VCaP (cell line): ENCODE results near the gene RGL3.
"Not testable (repeated sequence)": the region's sequence is repeated elsewhere in the genome, so short reads cannot be mapped to it uniquely, and the experiment has no call there.

Source experiments
- H3K27ac ChIP-seq: fragments of 450-650 bp; 2 replicates; pipeline ENCODE4 v1.5.1; 2017
- TF ChIP-seq, protein P1 (sequence below): fragments of 450-650 bp; conservative IDR thresholded peaks from 2 replicates; pipeline ENCODE4 v1.5.1; 2017; ENCODE audit warnings: mild to moderate bottlenecking, moderate library complexity

Gene RGL3

DNA sequence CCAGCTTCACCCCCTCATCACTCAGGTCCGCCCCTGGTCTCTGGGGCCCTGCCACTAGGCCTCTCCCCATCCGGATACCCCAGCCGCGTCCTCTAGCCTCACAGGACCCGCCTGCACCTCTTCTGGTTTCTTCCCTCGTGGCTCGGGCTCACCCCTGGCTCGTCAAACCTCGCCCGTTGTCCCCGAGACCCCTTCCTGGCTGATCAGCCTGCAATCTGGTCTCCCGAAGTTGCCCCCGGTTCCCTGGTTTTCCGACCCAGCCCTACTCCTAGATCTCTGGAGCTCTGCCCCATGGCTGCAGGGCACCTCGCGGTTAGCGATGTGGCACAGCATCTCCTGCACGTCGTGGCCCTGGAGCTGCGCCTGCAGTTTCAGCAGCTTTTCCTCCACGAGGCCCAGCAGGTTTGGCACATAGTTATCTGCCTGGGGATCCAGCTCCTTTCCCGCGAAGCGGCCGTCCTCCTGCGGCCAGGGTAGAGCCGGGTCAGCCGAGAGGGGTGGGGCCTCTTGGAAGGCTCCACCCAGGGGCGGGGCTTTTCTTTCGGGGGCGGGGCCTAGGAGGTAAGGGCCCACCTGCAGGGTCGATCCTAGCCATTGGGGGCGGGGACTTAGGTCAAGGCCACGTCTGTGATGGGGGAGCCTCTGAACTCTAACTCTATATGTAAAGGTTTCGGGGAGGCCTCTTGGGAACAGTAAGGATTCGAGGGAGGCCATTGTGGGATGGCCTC lies 2.4 kb upstream of the RGL3 start:
- H3K27ac ChIP-seq: no peak overlapping the region
- TF ChIP-seq, protein P1, sequence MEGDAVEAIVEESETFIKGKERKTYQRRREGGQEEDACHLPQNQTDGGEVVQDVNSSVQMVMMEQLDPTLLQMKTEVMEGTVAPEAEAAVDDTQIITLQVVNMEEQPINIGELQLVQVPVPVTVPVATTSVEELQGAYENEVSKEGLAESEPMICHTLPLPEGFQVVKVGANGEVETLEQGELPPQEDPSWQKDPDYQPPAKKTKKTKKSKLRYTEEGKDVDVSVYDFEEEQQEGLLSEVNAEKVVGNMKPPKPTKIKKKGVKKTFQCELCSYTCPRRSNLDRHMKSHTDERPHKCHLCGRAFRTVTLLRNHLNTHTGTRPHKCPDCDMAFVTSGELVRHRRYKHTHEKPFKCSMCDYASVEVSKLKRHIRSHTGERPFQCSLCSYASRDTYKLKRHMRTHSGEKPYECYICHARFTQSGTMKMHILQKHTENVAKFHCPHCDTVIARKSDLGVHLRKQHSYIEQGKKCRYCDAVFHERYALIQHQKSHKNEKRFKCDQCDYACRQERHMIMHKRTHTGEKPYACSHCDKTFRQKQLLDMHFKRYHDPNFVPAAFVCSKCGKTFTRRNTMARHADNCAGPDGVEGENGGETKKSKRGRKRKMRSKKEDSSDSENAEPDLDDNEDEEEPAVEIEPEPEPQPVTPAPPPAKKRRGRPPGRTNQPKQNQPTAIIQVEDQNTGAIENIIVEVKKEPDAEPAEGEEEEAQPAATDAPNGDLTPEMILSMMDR: no peak

DNA sequence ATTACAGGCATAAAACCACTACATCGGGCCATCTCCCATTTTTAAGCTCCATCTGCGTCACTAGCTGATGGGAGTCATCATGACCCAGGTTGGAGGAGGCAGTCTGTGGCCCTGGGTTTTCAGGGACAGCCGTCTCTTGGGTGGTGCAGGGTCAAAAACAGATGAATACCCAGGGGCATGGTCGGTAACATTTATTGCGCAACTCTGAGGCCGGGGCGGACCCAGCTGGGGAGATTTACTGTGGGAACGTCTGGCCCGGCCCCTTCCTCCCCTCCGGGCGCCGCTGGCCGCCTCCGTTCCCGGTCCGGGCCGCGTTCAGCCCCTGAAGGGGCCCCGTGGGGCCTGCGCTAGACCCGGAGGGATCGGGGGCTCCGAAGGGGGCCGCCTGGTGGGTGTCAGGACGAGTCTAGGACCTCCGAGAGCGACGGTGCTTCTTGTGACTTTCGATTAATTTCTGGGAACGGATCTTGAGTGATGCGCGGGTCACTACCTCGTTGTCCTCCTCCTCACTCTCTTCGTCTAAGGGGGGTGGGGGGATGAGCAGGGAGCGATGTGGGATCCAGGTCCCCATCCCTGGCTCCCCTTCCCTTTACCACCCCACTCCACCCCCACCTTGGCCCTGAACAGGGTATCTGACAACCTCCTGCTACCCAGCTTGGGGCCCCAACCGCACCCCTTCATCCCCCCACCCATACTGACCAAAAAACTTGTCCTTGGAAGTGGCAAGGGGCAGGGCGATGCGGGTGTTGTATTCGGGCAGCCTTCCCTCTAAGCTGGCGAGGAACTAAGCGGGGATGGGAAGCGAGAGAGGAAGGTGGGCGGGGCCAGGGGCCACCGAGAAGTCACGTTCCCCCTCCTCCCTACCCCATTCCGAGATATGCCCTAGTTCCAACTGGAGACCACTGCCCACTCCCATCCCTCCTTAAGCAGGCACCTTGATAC lies 1.6 kb upstream of the RGL3 start:
- no peak overlapping the region for H3K27ac ChIP-seq
- TF ChIP-seq, protein P1: no peak

DNA sequence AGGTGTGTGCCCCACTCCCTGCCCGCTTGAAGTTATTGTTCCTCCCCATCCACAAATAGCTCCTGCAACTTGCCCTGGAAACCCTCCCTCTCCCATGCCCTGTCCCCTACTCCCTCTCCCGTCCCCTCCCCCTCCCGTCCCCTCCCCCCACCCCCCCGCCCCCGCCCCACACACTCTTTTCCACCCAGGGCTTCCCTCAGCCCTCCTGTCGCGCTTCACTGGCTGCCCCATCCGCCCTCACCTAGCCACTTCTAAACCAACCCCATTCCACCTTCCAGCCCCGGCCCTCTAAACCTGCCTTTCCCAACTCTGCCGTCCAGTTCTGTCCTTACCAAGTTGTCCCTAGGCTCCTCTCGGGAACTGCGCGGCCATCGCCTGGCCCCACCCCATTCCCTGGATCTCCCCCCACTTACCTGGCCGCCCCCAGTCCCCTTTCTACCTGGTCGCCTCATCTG lies 993 bp downstream of the RGL3 start:
- TF ChIP-seq, protein P1: no peak
- peak overlapping the region; percentile 79 for H3K27ac ChIP-seq

DNA sequence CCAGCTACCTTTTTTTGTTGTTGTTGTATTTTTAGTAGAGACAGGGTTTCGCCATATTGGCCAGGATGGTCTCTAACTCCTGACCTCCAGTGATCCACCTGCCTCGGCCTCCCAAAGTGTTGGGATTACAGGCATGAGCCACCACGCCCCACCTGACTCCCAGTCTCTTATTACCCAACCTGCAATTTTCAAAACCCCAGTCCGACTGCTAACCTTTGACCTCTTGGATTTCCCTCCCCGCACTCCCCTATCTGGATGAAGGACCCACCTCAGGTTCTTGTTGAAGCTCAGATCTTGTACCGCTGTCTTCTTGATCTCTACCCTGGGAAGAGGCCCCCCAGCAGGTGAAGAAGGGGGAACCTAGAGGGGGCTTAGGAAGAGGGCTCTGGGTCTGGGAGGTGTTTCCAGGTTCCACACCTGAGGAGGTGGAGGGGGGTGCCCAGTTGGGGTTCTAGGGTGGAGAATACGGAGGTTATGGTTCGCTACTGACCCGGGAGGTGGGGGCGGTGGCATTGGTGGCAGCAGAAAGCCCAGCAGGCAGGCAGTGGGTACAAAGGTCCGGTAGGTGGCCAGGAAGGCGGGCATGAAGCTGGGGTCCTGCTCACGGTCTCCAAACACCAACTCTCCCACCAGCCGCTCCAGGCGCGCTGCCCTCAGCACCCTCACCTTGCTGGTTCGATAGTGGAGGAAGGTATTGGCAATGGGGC lies 2.6 kb downstream of the RGL3 start:
- no peak overlapping the region for H3K27ac ChIP-seq
- TF ChIP-seq, protein P1: no peak

DNA sequence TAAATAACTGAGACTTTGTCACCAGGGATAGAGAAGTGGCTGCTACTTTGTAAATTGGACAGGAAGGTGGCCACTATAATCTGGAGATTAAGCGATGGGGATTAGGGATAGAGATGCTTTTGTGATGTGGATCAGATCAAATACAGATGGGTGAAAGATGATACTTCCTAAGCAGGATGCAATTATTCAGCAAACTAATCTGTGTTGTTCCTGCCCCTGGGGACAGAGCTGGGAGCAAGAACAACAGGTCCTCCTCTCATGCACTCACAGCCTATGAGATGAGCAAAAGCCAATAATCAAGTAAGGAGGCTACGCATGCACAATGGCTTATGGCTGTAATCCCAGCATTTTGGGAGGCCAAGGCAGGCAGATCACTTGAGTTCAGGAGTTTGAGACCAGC lies 4.6 kb downstream of the RGL3 start:
- no peak overlapping the region for H3K27ac ChIP-seq
- TF ChIP-seq, protein P1: no peak

DNA sequence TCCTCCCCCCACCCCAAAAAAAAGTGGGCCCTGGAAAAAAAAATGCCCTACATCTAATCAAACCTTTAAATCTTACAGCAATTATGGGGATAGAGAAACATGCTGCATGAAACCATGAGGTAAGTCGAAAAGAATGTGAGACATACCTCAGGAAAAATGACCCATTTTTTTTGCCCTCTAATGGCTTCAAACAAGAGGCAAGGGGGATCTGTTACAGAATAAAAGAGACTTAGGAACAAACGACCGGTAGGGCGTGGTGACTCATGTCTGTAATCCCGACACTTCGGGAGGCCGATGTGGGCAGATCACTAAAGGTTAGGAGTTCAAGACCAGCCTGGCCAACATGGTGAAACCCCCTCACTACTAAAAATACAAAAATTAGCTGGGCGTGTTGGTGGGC lies 8.4 kb downstream of the RGL3 start:
- TF ChIP-seq, protein P1: no peak
- no peak overlapping the region for H3K27ac ChIP-seq

DNA sequence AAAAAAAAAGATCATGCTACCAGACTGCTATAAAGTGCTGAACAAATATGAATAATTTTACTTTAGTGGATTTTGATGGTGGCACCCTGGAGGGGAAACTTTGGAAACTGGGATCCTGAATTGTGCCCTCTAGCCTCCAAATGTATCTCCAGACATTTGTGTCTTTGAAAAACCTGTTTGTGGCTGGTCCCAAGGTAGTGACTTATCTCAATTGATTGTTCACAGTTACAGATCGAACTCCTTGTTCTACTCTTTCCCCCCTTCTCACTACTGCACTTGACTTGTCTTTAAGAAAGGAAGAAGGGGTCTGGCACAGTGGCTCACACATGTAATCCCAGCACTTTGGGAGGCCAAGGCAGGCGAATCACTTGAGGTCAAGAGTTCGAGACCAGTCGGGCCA lies 10.5 kb downstream of the RGL3 start:
- H3K27ac ChIP-seq: no peak overlapping the region
- TF ChIP-seq, protein P1: no peak

DNA sequence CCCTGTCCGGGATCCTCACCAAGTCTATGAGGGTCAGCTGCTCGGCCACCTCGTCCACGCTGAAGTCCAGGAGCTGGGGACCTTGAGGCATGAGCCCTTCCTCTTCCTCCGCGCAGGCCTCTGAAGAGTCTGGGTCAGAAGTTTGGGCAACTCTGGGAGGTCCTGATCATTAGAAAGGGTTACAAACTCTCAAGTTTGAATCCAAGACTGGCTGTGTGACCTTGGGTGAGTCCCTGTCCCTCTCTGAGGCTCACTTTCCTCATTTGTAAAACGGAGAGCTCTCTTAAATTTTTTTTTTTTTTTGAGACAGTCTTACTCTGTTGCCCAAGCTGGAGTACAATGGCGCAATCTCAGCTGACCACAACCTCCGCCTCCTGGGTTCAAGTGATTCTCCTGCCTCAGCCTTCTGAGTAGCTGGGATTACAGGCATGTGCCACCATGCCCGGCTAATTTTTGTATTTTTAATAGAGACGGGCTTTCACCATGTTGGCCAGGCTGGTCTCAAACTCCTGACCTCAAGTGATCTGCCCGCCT lies 12.3 kb downstream of the RGL3 start:
- not testable (repeated sequence) for H3K27ac ChIP-seq
